ENCODE results near the gene HOXA5. TPM values are rescaled to one million over a fixed set of nuclear protein-coding genes. Genes with fewer than 3 reads are reported as not detected.

The HOXA5 gene
- total RNA-seq, 4 donors from 2014 or later = 10.7 to 61.0 (median 18.9) TPM

GRCh38 chr7:27157702-27158431 is 14.4 kb upstream of the HOXA5 start:
- peaks cover 0 to 4% of the 10 kb centered on the region in 2 donors for H3K4me1 ChIP-seq
- TF ChIP-seq CTCF (IDR thresholded peaks at IDR 0.05) (no peak), POLR2A (IDR thresholded peaks at IDR 0.05) (no peak)
- H3K9me3 ChIP-seq = no peaks in the 10 kb centered on the region
- H3K27ac ChIP-seq = peak overlapping the region in 1 of 2 donors; percentile 93
- H3K36me3 ChIP-seq = no peaks in the 10 kb centered on the region
- DNase-seq = peak in 1 of 2 donors; percentile 14
- intact Hi-C loops (cut with DNase I; ENCODE audit: low total_unique reads) = no loop called here
- H3K4me3 ChIP-seq = no peak overlapping the region
- H3K27me3 ChIP-seq = no peaks in the 10 kb centered on the region

GRCh38 chr7:27156916-27157701 is 13.6 kb upstream of the HOXA5 start:
- peaks cover 0 to 4% of the 10 kb centered on the region in 2 donors for H3K4me1 ChIP-seq
- TF ChIP-seq POLR2A (IDR thresholded peaks at IDR 0.05) = no peak
- no peak for TF ChIP-seq CTCF (IDR thresholded peaks at IDR 0.05)
- intact Hi-C loops (cut with DNase I; ENCODE audit: low total_unique reads) = no loop called here

GRCh38 chr7:27156508-27156898 is 13.0 kb upstream of the HOXA5 start, which contains the start of gene HOXA7:
HOXA7 (minus strand) TSS chr7:27156675; CDS start chr7:27156545, 130 bp downstream.
- H3K27me3 ChIP-seq = no peaks in the 10 kb centered on the region
- TF ChIP-seq POLR2A (IDR thresholded peaks at IDR 0.05) = no peak
- TF ChIP-seq CTCF (IDR thresholded peaks at IDR 0.05) = no peak
- no peaks in the 10 kb centered on the region for H3K9me3 ChIP-seq
- peak within 1 kb of the TSS; percentile 93 to 95 for H3K27ac ChIP-seq
- peak within 1 kb of the TSS; percentile 59 to 79 for H3K4me3 ChIP-seq
- peak; percentile 88 to 91 for DNase-seq
- H3K36me3 ChIP-seq = no peaks in the 10 kb centered on the region
- intact Hi-C loops (cut with DNase I; ENCODE audit: low total_unique reads) = no loop called here
- H3K4me1 ChIP-seq = peaks cover 0 to 4% of the 10 kb centered on the region in 2 donors

More at GRCh38 chr7:27156916-27157701, 13.6 kb upstream of the HOXA5 start:
- H3K36me3 ChIP-seq = no peaks in the 10 kb centered on the region
- peak overlapping the region; percentile 59 to 79 for H3K4me3 ChIP-seq
- H3K27ac ChIP-seq = peak overlapping the region; percentile 93 to 95
- H3K9me3 ChIP-seq = no peaks in the 10 kb centered on the region
- no peaks in the 10 kb centered on the region for H3K27me3 ChIP-seq
- DNase-seq = peak in 1 of 2 donors; percentile 49

- DNase-seq = peak; percentile 43 to 54
- H3K9me3 ChIP-seq = no peaks in the 10 kb centered on the region
- H3K4me3 ChIP-seq = peak overlapping the region; percentile 59 to 79
- H3K4me1 ChIP-seq = peaks cover 0 to 4% of the 10 kb centered on the region in 2 donors
- no peaks in the 10 kb centered on the region for H3K36me3 ChIP-seq
- TF ChIP-seq POLR2A (IDR thresholded peaks at IDR 0.05) (no peak), CTCF (IDR thresholded peaks at IDR 0.05) (no peak)
- H3K27ac ChIP-seq = peak overlapping the region; percentile 93 to 95
- intact Hi-C loops (cut with DNase I; ENCODE audit: low total_unique reads) = no loop called here
- H3K27me3 ChIP-seq = no peaks in the 10 kb centered on the region
These were observed 12.5 kb upstream of the HOXA5 start for GRCh38 chr7:27155816-27156507.
